GM12874 (cell line): ENCODE measurements around the gene RHOG.

Experiments
- CTCF ChIP-seq: IDR thresholded peaks from 2 replicates; pipeline ENCODE4 v1.5.1; 2011; ENCODE audit warnings: low read depth, mild to moderate bottlenecking, control low read depth, low read length, moderate library complexity; ENCODE audit not compliant: insufficient read depth

Gene RHOG

GRCh38 chr11:3824714-3825472 lies 15.9 kb downstream of the RHOG start:
- peak; percentile 94 for TF ChIP-seq CTCF

- TF ChIP-seq CTCF: no peak
These were observed 16.8 kb downstream of the RHOG start for GRCh38 chr11:3823762-3824506.

- no peak for TF ChIP-seq CTCF
These were observed 17.5 kb downstream of the RHOG start for GRCh38 chr11:3823303-3823702.

GRCh38 chr11:3822312-3822711 lies 18.4 kb downstream of the RHOG start:
- TF ChIP-seq CTCF: no peak

- TF ChIP-seq CTCF: no peak
These were observed 19.8 kb downstream of the RHOG start for GRCh38 chr11:3820971-3821370.

- TF ChIP-seq CTCF: no peak
These were observed 23.5 kb downstream of the RHOG start for GRCh38 chr11:3817181-3817800.

- TF ChIP-seq CTCF: no peak
These were observed 24.1 kb downstream of the RHOG start for GRCh38 chr11:3816673-3817072.
